ENCODE data around the gene MTR. TPM values are rescaled to one million over a fixed set of nuclear protein-coding genes. Genes with fewer than 3 reads are reported as not detected.

Gene MTR
- total RNA-seq, 1 donor from 2014 or later, result 52.7 TPM

- intact Hi-C loops (cut with micrococcal nuclease), result no loop called here
- no peak for DNase-seq
- ATAC-seq, result peak; percentile 16
These were observed 26.5 kb upstream of the MTR start for GRCh38 chr1:236768601-236769000.

GRCh38 chr1:236773919-236774318 is 21.2 kb upstream of the MTR start:
- intact Hi-C loops (cut with micrococcal nuclease), result no loop called here
- ATAC-seq, result no peak
- DNase-seq, result no peak

- ATAC-seq (peak; percentile 55), DNase-seq (no peak)
- intact Hi-C loops (cut with micrococcal nuclease), result no loop called here
These were observed 20.2 kb upstream of the MTR start for GRCh38 chr1:236774926-236775325.

GRCh38 chr1:236779312-236779711 is 15.8 kb upstream of the MTR start:
- ATAC-seq (no peak), DNase-seq (no peak)
- intact Hi-C loops (cut with micrococcal nuclease), result no loop called here

- DNase-seq (no peak), ATAC-seq (peak; percentile 11)
- intact Hi-C loops (cut with micrococcal nuclease), result no loop called here
These were observed 9.6 kb upstream of the MTR start for GRCh38 chr1:236785477-236785876.

GRCh38 chr1:236786453-236786852 is 8.6 kb upstream of the MTR start:
- intact Hi-C loops (cut with micrococcal nuclease), result no loop called here
- no peak for ATAC-seq

GRCh38 chr1:236794585-236795034 is 482 bp upstream of the MTR start:
- DNase-seq (no peak), ATAC-seq (no peak)
- intact Hi-C loops (cut with micrococcal nuclease), result no loop called here

More at GRCh38 chr1:236786453-236786852, 8.6 kb upstream of the MTR start:
- no peak for DNase-seq

- peak; percentile 52 for ATAC-seq
- intact Hi-C loops (cut with micrococcal nuclease), result no loop called here
- DNase-seq, result no peak
These were observed 920 bp downstream of the MTR start for GRCh38 chr1:236795757-236796667.

- DNase-seq (no peak), ATAC-seq (no peak)
- intact Hi-C loops (cut with micrococcal nuclease), result no loop called here
These were observed 3.9 kb downstream of the MTR start for GRCh38 chr1:236799001-236799400.

GRCh38 chr1:236800002-236800620 is 5.0 kb downstream of the MTR start:
- intact Hi-C loops (cut with micrococcal nuclease), result no loop called here
- no peak for DNase-seq
- ATAC-seq, result no peak

- DNase-seq (no peak), ATAC-seq (no peak)
- intact Hi-C loops (cut with micrococcal nuclease), result no loop called here
These were observed 5.5 kb downstream of the MTR start for GRCh38 chr1:236800623-236801022.

GRCh38 chr1:236802264-236802663 is 7.2 kb downstream of the MTR start:
- no peak for DNase-seq
- intact Hi-C loops (cut with micrococcal nuclease), result no loop called here
- no peak for ATAC-seq

GRCh38 chr1:236806634-236807033 is 11.5 kb downstream of the MTR start:
- intact Hi-C loops (cut with micrococcal nuclease), result no loop called here
- DNase-seq, result no peak
- no peak for ATAC-seq

GRCh38 chr1:236808005-236808404 is 12.9 kb downstream of the MTR start:
- ATAC-seq, result no peak
- intact Hi-C loops (cut with micrococcal nuclease), result no loop called here
- DNase-seq, result no peak

- ATAC-seq (peak; percentile 10), DNase-seq (no peak)
- intact Hi-C loops (cut with micrococcal nuclease), result no loop called here
These were observed 13.6 kb downstream of the MTR start for GRCh38 chr1:236808564-236809130.

- ATAC-seq (peak; percentile 57), DNase-seq (peak; percentile 29)
- intact Hi-C loops (cut with micrococcal nuclease), result no loop called here
These were observed 14.1 kb downstream of the MTR start for GRCh38 chr1:236809148-236809547.

- intact Hi-C loops (cut with micrococcal nuclease), result no loop called here
- ATAC-seq (no peak), DNase-seq (no peak)
These were observed 14.9 kb downstream of the MTR start for GRCh38 chr1:236810018-236810417.

GRCh38 chr1:236812334-236813030 is 17.4 kb downstream of the MTR start:
- ATAC-seq (peak; percentile 33), DNase-seq (no peak)
- intact Hi-C loops (cut with micrococcal nuclease), result no loop called here

GRCh38 chr1:236815941-236816340 is 20.8 kb downstream of the MTR start:
- no peak for DNase-seq
- no peak for ATAC-seq
- intact Hi-C loops (cut with micrococcal nuclease), result no loop called here

- ATAC-seq (no peak), DNase-seq (no peak)
- intact Hi-C loops (cut with micrococcal nuclease), result no loop called here
These were observed 24.8 kb downstream of the MTR start for GRCh38 chr1:236819856-236820255.
